ENCODE data around the gene IRF7.
"Not testable (repeated sequence)": the region's sequence is repeated elsewhere in the genome, so short reads cannot be mapped to it uniquely, and the experiment has no call there.

The IRF7 gene

DNA sequence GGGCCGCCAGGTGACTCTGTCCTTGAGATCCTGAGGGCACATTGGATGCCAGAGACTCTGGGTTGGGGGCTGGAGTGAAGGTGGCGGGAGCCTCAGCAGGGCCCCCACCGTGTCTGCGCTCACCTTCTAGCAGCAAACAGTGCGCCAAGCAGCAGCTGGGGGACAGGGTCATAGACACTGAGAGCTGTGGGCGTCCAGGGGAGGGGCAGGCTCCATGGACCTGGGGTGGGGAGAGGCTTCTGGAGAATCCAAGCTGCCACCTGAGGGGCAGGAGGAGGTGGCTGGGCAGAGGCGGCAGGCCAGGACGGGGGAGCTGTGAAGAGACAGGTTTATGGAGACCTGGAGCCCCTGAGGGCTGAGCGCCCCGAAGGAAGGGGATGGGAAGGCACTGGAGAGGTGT is 31.5 kb downstream of the IRF7 start:
- DNase-seq (ENCODE audit: low read depth in 2 of 2, low spot score in 1 of 2) = no peak

DNA sequence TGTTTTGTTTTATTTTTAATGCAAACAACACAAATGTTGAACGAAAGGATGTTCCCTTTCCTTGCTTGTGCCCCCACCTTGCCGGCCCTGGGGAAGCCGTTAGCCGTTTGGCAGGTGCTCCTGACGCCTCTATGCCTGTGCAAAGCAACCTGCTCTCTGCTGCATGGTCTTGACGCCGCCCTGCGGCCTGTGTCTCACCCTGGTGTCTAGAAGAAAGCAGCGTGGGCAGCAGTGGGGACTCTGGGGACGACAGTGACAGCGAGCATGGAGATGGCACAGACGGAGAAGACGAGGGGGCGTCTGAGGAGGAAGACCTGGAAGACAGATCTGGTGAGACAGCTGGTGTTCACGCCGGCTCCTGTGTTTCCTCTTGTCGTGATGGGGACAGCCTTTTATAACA is 34.0 kb downstream of the IRF7 start:
- no peak for DNase-seq (ENCODE audit: low read depth in 2 of 2, low spot score in 1 of 2)

DNA sequence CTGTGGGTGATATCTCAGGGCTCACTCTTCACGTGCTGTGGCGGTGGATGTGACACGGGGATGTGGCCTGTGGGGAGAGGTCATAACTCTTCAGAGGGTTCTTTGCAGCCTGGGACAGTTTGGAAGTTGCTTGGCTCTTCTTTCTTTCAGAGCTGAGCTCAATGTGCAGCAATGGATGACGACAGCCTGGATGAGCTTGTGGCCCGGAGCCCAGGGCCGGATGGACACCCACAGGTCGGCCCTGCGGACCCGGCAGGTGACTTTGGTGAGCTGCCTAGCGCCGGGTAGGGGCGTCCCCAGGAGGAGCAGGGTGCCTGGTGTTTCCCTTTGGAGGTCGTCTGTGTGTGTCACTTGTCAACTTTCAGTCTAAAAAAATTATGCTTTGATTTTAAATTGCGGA is 34.4 kb downstream of the IRF7 start:
- DNase-seq (ENCODE audit: low read depth in 2 of 2, low spot score in 1 of 2) = no peak

DNA sequence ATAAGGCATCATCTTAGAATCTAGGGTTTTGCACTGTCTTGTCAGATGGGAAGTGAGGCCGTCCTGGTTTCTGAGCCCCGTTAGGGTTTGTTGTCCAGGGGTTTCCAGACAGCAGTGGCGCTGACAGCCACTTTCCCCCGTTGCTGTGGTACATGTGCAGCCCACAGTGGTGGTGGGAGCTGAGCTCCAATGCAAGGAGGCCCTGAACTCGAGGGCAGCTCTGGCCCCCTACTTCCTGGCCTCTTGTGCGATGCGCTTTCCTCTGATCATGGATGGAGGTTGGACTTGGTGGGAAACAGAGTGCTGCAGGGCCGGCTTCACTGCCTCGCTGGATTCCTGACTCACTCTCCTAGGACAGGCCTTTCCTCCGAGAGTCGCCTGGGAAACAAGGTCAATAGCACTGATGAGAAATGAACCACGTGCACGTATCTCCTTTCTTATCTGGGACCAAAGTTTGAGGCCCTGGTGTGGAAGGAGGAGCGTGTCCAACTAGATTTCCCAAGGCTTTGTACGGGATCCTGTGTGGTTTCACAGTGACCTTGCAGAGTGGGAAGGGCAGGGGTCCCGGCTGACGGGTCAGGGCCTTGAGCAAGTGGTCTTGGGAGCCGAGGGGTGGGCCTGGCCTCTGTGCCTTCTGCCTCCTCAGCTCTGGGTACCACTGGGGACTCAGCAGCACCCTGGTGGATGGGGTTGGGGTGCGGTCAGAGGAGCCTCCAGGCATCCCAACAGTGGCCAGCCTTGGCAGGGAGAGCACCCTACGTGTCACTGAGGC is 35.7 kb downstream of the IRF7 start:
- no peak for DNase-seq (ENCODE audit: low read depth in 2 of 2, low spot score in 1 of 2)

DNA sequence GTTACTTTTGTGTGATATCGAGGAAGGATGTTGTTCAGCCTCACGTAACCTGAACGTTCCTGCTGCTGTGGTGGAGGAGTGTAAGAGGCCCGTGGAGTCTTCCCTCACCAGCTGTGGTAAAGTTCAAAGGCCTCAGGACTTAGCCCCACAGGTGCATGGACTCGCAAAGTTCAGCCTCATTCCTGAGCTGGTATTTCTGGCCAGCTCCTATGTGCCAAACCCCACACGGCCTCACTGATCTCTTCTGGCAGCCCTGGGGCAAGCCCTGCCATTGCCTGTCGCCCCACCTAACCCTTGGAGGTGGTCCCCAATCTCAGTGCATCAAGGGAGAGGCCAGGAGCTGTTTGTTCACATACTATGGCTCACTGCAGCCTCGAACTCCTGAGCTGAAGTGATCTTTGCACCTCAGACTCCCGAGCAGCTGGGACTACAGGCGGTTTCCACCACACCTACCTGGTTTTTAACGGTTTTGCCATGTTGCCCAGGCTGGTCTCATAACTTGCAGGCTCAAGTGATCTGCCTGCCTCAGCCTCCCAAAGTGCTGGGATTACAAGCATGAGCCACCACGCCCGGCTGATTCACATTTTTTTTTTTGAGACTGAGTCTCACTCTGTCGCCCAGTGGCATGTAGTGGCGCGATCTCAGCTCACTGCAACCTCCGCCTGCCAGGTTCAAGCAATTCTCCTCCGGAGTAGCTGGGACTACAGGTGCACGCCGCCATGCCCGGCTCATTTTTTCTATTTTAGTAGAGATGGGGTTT is 37.3 kb downstream of the IRF7 start:
- DNase-seq (ENCODE audit: low read depth in 2 of 2, low spot score in 1 of 2) = no peak

DNA sequence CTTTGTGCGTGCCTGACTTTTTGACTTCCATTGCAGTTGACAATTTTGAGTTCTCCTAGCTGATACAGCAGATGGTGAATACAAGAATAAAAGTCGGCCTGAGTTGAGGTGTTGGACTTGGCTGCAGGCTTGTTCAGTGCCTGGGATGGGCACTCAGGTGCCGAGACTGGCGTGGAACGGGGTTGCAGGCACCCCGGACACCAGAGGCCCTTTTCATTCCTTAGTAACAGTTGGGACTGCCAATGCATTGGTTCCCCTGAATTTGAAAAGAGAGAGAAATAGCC is 38.2 kb downstream of the IRF7 start:
- no peak for DNase-seq (ENCODE audit: low read depth in 2 of 2, low spot score in 1 of 2)

DNA sequence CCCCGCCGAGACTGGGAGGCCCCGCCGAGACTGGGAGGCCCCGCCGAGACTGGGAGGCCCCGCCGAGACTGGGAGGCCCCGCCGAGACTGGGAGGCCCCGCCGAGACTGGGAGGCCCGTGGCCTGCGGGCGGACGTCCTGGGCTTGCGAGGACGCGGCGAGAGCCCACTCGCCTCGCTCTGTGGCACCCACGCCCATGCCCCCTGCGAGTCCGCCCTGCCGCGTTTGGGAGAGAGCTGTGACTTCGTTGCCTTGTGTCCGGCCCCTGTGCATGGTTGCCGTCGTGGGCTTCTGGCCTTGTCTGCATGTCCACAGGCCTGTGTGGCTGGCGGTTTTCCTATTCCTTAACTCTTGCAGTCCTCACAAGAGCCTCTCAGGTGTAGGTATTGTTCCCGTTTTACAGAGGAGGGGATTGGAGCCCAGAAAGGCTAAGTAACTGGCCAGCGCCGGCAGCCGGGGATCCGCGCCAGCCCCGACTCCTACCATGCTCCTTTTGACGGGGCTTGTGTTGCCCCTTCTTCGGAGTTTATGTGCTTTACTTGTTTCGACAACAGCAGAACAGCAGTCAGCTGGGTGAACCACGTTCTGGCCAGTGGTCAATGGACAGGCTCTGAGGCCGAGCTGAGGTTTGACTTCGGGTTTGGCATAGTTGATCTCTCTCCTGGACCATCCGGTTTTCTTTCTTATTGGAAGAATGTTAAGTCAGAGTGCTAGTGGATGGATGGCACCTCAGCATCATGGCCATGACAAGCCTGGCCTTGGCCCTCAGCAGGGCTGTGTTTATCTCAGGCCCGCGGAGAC is 38.7 kb downstream of the IRF7 start:
- DNase-seq (ENCODE audit: low read depth in 2 of 2, low spot score in 1 of 2) = no peak

DNA sequence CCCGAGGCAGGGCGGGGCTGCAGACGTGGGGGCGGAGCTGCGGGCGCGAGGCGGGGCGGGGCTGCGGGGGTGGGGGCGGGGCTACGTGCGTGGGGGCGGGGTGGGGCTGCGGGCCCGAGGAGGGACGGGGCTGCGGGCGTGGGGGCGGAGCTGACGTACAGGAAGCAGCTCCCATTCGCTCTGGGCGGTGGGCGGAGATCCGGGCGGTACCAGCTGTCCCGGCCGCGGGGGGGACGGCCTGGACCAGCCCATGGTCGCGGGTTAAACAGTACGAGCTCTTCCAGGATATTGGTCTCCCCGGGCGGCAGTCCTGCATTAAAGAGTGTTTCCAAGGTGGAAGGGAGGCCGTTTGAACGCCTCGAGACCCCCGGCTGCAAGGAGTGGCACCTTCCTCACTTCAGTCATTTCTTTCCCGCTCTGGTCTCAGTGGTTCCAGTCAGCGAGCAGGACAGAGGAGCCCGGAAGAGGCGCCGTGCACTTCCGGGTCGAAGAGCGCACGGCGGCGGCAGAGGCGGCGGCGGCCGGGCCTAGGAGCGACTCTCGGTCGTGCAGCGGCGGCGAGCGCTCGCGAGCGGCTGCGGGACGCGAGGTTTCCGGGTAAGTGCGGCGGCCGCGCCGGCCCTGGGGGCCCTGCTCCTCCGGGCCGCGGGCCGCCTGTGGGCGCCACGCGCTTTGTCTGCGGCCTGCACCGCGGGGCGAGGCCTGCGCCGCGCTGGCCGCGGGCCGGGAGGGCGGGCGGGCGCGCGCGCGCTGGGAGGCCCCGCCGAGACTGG is 39.6 kb downstream of the IRF7 start, which contains the start of gene PHRF1:
Gene PHRF1, plus strand, starts transcription at position 475 of the 773 bp plus-strand sequence. CDS start 5,043 bp downstream, outside the sequence.
- DNase-seq (ENCODE audit: low read depth in 2 of 2, low spot score in 1 of 2) = peak; percentile 88 to 94

DNA sequence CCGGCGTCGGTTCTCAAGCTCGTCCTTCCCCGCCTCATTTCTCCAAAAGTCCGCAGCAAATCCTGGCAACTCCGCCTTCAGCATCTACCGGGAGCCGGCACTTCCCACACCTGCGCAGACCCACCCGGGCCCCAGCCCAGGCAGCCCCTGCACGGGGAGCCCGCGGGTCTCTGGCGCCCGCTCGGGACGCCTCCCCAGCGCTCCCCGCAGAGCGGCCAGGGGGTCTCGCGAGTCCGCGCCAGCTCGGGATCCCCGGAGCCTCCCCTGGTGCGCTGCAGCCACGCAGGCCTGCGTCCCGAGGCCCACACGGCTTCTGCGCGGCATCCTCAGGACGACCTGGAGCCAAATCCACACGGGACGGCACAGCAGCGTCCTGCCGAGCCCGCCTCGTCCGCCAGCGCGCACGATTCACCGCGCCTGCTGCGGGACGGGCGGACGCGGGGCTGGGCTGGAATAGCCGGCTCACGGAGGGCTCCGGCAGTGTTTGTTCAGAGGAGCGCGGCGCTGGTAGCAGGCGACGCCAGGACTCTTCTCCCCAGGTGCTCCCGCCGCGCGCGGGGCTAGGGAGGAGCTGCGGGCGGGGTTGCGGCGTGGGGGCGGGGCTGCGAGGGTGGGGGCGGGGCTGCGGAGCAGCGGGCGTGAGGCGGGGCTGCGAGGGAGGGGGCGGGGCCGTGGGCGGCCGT is 40.3 kb downstream of the IRF7 start:
- no peak for DNase-seq (ENCODE audit: low read depth in 2 of 2, low spot score in 1 of 2)

DNA sequence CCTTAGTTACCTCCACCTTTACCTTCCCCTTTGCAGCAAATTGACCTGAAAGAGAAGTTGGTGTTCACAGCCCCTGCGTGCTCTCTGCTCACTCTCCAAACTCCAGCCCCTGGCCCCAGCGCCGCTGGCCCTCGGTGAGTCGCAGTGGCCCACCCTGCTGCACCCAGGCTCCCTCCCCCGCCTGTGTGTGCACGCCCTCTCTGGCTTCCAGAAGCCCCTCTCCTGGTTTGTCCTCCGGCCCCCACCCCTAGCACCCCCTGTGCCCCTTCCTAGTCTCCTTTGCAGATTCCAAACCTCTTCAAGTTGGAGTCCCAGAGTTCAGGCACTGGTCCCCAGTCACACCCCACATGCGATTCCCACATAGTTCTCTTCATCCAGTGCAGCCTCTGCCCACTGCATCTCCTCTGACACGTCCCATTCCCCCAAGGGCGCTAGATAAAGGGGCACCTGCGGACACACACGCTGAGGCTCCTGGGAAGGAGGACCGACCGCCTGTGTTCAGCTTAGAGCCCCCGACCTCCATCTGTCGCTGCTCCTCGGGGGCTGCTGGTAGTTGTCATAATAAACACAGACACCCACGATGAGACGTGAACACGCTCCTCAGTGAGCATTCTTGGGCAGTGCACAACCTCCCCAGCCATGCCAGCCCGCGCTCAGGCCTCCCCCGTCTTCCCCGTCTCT is 41.0 kb downstream of the IRF7 start:
- no peak for DNase-seq (ENCODE audit: low read depth in 2 of 2, low spot score in 1 of 2)

DNA sequence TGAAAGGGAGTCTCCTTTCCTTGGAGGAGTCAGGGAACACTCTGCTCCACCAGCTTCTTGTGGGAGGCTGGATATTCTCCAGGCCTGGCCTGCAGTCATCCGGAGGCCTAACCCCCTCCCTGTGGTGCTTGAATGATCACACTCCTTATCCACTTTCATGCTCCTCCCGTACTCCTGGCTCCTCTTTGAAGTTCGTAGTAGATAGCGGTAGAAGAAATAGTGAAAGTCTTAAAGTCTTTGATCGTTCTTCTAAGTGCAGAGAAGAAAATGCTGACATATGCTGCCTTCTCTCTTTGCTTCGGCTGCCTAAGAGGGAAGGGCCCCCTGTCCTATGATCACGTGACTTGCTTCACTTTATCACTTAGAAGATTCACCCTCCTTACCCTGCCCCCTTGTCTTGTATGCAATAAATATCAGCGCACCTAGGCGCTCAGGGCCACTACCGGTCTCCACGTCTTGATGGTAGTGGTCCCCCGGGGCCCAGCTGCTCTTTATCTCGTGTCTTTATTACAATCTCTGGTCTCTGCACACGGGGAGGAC is 41.6 kb downstream of the IRF7 start:
- not testable (repeated sequence) for DNase-seq (ENCODE audit: low read depth in 2 of 2, low spot score in 1 of 2)

DNA sequence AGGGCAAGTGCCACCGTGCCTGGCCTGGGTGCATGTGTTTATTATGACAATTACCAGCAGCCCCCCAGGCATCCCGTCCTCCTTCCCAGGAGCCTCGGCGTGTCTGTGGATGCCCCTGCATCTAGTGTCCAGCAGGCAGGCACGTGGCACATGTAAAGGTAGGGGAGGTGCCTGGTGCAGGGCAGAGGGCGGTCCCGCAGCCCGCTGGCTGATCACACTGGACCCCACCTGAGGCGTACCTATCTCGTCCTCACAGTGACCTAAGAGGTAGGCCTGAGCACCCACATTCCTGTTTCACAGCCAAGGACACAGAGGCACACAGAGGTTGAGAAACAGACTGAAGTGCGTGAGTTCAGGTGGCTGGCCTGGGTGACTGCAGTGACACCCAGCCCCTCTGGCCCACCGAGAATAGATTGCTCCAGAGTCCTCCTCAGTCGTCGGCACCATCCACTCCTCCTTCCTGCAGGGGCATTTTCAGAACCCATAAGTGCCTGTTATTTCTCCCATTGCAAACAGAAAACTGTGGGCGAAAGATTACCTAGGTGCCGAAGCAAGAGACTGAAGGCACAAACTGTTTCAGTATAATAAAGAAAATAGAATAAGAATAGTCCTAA is 42.5 kb downstream of the IRF7 start:
- DNase-seq (ENCODE audit: low read depth in 2 of 2, low spot score in 1 of 2) = no peak

DNA sequence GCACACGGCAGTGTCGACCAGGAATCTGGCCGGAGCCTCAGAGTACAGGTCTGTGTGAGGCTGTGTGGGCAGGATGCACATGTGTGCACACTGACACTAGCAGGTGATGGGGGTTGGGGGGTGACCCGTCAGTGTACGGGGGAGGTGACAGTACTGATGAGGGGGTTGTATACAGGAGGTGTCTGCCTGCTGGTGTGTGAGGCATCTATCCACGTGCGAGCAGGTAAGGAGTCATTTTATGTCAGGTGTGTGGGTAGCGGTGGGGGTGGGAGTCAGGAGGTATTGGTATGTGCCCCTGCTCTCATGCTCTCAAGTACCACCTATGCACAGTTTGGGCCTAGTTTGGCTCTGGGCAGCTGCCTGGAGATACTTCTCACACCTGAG is 44.0 kb downstream of the IRF7 start:
- no peak for DNase-seq (ENCODE audit: low read depth in 2 of 2, low spot score in 1 of 2)

DNA sequence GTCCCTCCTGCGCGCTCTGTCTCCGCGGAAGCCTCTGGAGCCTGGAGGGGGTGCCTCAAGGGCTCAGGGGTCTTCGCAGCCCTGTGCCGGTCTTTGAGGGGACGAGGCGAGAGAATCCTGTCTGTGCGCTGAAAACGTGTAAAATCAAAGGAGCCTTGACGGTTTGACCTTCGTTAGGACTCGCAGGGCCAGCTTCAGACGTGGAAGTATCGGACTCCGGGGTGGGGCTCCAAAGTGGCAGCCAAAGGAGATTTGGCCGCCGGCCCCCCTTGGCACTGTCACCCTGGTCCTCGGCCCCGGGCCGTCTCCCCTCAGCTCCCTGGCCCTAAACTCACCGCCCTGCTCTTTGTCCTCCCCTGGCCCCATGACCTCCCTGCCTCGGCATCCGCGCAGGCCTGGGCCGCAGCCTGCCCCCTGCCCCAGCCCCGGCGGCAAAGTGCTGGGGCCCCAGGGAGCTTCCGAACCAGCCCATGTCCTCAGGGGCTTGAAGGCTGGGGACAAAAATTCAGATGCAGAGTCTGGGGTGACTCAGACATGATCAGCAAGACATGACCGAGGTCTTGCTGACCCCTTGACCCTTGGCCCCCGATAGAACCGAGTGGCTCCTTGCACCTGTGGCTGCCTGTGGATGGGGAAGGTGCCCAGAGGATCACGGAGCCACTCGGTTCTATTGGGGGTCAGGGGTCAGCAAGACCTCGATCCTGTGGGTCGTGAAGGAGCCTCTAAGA is 46.4 kb downstream of the IRF7 start:
- no peak for DNase-seq (ENCODE audit: low read depth in 2 of 2, low spot score in 1 of 2)

DNA sequence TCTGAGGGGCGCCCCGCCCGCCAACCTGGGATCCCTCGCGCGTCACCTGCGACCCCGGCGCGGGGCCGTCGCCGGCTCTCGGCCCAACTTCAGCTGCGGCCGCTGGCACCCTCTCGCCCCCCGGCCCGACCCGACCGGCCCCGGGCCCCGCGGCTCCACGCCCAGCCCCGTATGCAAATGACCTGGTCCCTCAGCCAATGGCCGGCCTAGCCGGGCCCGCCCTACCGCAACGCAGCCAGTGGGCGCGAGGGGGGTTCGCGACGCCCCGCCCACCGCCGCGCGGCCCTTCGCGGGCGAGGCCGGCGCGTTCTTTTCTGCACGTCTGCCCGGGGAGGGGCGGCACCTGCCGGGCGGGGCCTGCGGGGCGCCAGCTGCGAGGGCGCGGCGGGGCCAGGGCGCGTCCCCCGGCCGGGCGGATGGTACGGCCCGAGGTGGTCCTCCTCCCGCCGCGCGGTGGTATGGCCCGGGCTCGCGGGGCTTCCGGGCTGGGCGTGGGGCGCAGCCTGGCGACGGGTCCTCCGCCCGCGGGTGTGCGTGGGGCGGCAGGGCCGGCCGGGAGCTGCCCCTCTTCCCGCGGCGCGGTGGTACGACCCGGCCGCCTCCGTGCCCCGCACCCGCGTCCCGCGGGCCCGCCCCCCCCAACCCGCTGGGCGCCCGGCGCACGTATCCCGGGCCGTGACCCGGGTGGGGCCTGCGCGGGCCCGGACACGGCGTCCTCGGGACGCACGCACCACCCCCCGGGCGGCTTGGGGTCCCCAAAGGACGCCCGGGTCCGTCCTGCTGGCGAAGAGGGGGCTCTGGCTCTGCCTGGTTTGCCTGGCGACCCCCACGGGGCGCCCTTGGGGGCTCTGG is 47.2 kb downstream of the IRF7 start:
- peak; percentile 71 to 83 for DNase-seq (ENCODE audit: low read depth in 2 of 2, low spot score in 1 of 2)

DNA sequence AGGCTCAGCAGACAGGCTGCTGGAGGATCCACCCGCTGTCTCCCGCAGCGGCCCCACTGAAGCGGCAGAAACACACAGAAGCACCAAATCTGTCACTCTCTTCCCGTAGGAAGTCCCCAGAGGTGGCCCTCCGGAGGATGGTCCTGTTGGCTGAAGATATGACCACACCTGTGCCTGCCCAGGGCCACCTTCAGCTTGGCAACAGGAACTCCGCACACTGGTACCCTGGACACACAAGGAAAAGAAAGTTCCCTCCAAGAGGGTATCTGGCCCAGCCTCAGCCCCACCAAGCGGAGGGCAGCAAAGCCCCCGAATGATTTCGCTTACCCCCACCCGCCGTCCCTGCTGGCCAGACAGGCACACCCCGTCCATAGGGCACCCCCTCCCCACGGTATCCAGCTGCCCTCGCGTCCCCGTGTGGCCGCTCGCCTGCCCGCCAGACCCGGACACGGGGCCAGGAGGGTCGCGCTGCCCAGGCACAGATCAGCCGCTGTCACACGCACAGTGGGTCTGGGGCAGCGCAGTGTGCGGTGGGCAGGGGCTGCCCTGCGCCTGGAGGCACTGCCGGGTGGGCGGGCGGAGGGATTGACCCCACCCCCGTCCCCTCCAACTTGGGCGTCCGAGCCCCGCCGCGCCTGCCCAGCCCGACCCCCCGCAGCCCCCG is 48.0 kb downstream of the IRF7 start:
- no peak for DNase-seq (ENCODE audit: low read depth in 2 of 2, low spot score in 1 of 2)

DNA sequence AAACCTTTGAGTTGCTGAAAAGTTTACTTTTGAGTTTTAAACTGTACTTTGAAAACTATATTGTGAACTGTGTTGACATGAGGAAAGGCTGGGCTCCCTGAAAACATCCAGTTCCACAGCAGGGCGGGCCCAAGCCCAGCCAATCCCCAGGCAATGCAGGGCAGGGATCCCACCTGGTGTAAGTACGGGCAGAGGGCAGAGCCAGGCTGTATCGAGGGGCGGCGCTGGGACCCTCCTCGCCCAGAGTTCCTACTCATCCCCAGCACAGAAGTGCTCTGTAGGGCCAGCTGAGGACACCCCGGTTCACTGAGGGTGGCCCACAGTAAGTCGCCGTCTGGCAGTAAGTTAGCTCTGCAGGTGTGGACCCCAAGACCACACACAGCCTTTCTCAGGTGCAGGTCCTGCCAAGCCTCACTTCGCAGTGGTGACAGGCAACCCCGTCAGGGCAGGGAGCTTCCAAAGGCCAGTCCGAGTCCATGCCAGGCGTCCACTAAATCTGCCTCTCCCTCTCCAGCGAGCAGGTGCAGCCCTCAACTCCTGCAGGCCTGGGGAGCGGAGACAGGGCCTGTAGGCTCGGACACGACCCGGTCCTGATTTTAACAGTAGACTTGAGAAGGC is 48.6 kb downstream of the IRF7 start:
- no peak for DNase-seq (ENCODE audit: low read depth in 2 of 2, low spot score in 1 of 2)
